GM10248 (cell line): ENCODE data around the gene KMT2C.
"Not testable (repeated sequence)": the region's sequence is repeated elsewhere in the genome, so short reads cannot be mapped to it uniquely, and the experiment has no call there.

Source experiments
- CTCF ChIA-PET: fragments of 300-600 bp; sonication (Branson Sonifier 250); formaldehyde crosslinking; extraction: SDS; loops from one replicate; lab custom pipeline; 2021; ENCODE audit warnings: antibody characterized with exemption; lab: Yijun Ruan, JAX
- POLR2A ChIA-PET: fragments of 350-650 bp; sonication (Branson Sonifier 250); formaldehyde crosslinking; extraction: SDS; loops from one replicate; lab custom pipeline; 2020; ENCODE audit warnings: antibody characterized with exemption; lab: Yijun Ruan, JAX
- DNase-seq: peaks from one replicate; pipeline ENCODE4 v3.0.0; 2012; ENCODE audit errors: extremely low spot score
- TF ChIP-seq, protein P1 (sequence below): IDR thresholded peaks from 2 replicates; pipeline ENCODE4 v1.5.1; 2012; ENCODE audit warnings: mild to moderate bottlenecking, low read depth; ENCODE audit errors: extremely low read depth, missing control alignments, control extremely low read depth

Gene KMT2C

DNA sequence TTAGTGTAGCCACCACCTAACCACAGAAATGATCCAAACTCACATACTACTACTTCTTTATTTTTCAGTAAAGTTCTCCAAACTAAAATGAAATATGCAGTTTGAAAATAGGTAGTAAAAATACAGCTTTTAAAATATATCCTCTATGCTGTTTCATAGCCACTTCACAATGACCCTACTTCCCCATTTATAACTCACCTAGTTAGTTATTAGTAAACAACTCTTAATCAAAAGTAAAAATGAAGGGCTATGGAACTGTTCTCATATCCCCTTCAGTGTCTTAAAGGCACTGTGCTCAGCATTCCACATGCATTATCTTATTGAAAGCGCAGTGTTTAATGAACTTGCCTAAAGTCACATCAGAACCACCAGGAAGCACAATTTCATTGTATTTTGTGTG lies 43.5 kb downstream of the KMT2C start:
- ChIA-PET CTCF (interaction anchor here (0.7 to 2.5 kb wide), 5 partner anchors 10 to 230 kb away, joined by 3 to 11 read pairs (median 4); no protein-coding TSS in a partner anchor), POLR2A (no interaction called here)
- DNase-seq: no peak
- TF ChIP-seq, protein P1, sequence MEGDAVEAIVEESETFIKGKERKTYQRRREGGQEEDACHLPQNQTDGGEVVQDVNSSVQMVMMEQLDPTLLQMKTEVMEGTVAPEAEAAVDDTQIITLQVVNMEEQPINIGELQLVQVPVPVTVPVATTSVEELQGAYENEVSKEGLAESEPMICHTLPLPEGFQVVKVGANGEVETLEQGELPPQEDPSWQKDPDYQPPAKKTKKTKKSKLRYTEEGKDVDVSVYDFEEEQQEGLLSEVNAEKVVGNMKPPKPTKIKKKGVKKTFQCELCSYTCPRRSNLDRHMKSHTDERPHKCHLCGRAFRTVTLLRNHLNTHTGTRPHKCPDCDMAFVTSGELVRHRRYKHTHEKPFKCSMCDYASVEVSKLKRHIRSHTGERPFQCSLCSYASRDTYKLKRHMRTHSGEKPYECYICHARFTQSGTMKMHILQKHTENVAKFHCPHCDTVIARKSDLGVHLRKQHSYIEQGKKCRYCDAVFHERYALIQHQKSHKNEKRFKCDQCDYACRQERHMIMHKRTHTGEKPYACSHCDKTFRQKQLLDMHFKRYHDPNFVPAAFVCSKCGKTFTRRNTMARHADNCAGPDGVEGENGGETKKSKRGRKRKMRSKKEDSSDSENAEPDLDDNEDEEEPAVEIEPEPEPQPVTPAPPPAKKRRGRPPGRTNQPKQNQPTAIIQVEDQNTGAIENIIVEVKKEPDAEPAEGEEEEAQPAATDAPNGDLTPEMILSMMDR: no peak

DNA sequence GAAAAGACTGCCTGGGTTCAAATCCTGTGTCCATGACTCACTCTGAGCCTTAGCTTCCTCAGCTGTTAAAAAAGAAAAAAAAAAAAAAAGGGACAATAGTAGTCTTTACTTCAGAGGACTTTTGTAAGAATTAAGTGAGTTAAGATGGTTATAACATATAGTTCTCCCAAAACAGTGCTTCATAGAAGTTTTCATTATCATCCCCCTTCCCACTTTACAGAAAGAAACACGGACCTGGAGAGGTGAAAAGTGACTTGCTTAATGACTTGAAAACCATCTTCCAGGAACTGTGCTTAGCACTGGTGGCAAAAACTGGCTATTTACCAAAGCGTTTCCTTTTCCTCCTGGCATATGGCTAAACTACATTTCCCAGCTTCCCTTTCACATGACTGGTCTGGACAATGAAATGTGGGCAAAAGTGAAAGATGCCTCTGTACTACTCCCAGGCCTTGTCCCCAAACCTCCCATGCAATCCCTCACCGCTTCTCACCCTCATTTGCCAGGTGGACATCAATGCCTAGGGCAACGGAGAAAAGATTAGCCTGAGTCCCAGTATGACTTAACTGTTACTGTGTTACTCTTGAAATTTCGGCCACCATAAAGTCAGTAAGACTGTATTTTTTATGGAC lies 49.6 kb downstream of the KMT2C start:
- POLR2A ChIA-PET, DNase-seq, CTCF ChIA-PET: not testable (repeated sequence)

DNA sequence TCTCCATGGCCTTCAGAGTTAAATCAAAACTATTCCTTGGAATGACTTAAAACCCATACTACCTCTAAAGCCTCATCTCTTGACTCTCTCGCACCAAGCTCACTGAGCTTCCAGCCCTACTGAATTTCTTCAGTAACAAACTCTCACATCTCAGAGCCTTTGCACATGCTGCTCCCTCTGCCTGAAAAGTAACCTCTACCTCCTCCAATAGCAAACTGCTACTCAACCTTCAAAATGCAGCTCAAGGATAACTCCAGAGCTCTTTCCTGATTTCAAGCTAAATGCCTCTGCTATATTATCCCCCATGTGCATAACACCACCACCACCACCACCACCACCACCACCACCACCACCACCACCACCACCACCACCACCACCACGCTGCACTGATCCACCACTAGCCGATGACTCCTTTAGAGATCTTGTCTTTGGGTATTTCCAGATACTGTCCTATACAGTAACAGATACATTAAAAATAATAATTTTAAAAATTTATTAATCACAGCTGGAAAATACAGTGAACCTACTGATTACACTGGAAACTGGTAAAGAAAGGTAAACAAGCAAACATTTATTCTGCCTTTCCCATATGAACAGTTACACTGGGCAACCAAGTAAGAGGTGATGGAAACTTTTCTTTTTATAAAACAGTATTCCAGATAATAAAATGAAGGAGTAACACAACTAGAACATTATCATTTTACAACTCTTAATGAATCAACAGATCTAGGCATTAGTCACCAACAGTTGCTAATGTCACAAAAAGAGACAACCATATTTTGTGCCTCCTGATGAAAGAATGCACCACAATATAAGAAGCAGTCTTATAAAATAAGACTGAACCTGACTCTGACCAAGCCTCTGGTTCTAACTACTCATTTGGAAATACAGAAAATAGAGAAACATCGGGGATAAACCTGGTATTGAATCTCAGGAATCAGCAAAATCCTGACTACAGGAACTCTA lies 51.3 kb downstream of the KMT2C start:
- CTCF ChIA-PET, POLR2A ChIA-PET, DNase-seq: not testable (repeated sequence)

DNA sequence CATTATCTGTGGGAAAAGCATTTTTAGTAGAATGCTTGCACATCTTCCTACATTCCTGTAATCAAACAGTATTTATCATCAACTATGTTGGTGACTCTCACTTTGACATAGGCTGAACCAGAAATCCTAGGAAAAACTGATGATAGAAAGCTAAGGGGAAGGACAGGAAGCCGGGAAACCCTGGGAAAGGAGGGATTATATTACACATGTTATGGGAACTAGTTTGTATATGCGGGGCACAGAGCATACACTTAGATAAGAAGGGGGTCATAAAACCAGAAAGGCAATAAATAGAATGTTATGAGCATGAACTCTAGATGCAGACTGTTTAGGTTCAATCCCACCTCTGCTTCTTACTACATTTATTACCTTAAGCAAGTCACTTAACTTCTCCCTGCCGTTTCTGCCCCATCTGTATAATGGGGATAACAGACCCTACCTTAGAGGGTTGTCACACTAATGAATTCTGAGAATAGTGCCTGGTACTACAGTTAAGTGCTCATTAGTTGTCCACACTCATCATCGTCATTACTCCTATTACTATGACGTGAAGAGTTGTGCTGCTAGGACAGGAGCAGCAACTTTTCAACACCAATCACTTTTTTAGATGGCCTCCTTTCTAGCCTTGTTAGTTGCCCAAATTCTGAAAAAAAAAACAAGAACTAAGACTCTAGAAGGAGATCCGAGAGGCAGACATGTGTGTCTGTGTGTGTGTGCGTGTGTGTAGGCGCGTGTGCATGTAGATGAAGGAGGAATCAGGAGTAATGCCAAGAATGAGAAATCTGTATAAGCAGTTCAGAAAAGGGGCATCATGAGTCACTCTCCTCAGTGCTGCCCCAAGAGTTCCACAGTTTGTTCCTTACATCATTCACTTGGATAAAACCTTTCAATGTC lies 52.2 kb downstream of the KMT2C start:
- ChIA-PET POLR2A (no interaction called here), CTCF (interaction anchor here (1.9 kb wide), 1 partner anchor 8 kb away, joined by 4 read pairs; no protein-coding TSS in a partner anchor)
- TF ChIP-seq, protein P1: no peak
- DNase-seq: no peak

DNA sequence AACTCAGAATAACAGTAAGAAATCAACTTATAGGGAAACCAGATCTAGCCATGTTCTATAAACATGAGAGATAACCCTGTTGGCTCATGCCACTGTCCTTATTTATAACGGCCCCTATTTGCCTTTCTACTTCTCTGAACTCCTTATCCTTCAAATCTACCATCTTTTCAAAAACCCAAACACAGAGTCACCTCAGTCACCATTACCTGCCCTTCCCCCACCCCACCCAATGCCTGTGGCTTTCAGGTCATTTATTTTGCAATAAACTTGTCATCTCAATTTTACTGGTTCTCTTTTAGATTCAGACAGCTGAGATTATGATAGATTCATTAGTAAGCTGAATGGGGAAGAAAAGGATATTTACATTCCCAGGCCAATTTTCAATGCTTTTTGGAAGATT lies 53.6 kb downstream of the KMT2C start:
- DNase-seq: no peak
- TF ChIP-seq, protein P1: no peak
- ChIA-PET POLR2A (no interaction called here), CTCF (interaction anchor here (1.1 to 1.9 kb wide), 2 partner anchors 10 to 42 kb away, joined by 3 to 4 read pairs; no protein-coding TSS in a partner anchor)

DNA sequence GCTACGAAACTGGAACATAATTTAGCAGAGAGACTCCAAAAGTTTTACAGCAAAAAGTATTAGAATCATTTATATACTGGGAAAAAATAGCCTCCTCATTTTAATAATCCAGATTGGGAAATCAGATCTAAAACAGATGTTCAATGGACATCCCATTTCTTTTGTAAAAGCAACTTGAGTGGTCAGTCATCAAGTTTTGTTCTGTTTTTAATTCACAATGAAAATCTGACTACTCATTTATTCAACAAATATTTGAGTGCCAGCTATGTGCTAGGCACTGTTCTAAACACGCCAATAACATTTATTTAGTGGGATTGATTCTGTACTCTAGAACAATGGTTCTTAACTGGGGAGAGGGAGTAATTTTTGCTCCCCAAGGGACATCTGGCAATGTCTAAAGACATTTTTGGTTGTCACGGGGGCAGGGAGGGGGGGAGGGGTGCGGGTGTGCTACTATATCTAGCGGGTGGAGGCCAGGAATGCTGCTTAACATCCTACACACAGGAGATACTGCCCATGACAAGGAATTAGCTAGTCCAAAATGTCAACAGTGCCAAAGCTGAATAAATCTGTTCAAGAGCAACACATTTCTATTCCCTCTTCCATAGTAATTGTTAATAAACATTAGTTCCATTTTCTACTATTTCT lies 54.7 kb downstream of the KMT2C start:
- POLR2A ChIA-PET, DNase-seq: not testable (repeated sequence)
- CTCF ChIA-PET: interaction anchor here (1.1 kb wide), 1 partner anchor 41 kb away, joined by 3 read pairs; no protein-coding TSS in a partner anchor

DNA sequence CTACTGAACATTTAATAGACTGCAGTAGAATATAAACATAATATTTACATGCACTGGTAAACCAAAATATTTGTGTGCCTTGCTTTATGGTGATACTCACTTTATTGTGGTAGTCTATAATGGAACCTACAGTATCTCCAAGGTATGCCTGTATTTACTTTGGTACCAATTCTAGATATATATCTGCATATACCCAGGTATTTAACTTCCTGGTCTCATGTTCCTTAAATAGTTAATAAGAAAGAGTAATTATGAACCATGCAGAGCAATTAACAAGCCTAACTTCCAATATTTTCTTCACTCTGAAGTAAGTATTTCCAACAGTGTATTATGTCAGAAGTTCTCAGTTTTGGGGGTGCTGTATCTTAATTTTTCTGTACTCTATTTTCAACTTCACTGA lies 57.3 kb downstream of the KMT2C start:
- POLR2A ChIA-PET, DNase-seq, CTCF ChIA-PET: not testable (repeated sequence)

DNA sequence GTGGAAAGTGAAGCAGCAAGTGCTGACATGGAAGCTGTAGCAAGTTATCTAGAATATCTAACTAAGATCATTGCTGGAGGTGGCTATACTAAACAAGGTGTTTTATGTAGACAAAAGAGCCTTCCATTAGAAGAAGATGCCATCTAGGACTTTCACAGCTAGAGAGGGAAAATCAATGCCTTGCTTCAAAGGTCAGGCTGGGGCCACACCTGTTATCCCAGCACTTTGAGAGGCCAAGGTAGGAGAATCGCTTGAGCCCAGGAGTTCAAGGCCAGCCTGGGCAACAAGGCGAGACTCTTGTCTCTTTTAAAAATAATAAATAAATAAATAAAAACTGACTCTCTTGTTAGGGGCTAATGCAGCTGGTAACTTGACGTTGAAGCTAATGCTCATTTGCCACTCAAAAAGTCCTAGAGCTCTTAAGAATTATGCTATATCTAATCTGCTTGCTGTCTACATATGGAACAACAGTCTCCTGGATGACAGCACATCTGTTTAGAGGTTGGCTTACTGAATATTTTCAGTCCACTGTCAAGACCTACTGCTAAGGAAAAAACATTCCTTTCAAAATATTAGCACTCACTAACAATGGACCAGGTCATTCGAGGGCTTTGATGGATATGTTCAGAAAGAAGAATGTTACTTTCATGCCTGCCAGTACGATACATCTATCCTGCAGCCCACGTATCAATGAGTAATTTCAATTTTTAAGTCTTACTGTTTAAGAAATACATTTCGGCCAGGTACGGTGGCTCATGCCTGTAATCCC lies 58.9 kb downstream of the KMT2C start:
- DNase-seq, POLR2A ChIA-PET: not testable (repeated sequence)
- CTCF ChIA-PET: interaction anchor here (2.1 kb wide), 1 partner anchor 15 kb away, joined by 8 read pairs; no protein-coding TSS in a partner anchor
